ENCODE data around the gene TMEM132D.

Gene TMEM132D

GRCh38 chr12:129903956-129904829 is at the start of gene TMEM132D:
TSS of gene TMEM132D (minus strand) at chr12:129904025.
- peak; percentile 69 for DNase-seq
- H3K27me3 Mint-ChIP-seq (ENCODE audit: low read depth, poor library complexity): peaks cover 85% of the 10 kb centered on the region
- H3K27ac Mint-ChIP-seq: no peak within 1 kb of the TSS
- no peaks in the 10 kb centered on the region for H3K36me3 Mint-ChIP-seq (ENCODE audit: low read depth)
- no peaks in the 10 kb centered on the region for H3K9me3 Mint-ChIP-seq
- H3K4me3 Mint-ChIP-seq: peak within 1 kb of the TSS; percentile 81
- TF ChIP-seq, protein P1, sequence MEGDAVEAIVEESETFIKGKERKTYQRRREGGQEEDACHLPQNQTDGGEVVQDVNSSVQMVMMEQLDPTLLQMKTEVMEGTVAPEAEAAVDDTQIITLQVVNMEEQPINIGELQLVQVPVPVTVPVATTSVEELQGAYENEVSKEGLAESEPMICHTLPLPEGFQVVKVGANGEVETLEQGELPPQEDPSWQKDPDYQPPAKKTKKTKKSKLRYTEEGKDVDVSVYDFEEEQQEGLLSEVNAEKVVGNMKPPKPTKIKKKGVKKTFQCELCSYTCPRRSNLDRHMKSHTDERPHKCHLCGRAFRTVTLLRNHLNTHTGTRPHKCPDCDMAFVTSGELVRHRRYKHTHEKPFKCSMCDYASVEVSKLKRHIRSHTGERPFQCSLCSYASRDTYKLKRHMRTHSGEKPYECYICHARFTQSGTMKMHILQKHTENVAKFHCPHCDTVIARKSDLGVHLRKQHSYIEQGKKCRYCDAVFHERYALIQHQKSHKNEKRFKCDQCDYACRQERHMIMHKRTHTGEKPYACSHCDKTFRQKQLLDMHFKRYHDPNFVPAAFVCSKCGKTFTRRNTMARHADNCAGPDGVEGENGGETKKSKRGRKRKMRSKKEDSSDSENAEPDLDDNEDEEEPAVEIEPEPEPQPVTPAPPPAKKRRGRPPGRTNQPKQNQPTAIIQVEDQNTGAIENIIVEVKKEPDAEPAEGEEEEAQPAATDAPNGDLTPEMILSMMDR (IDR thresholded peaks at IDR 0.05): no peak
- peaks cover 17% of the 10 kb centered on the region for H3K4me1 Mint-ChIP-seq

DNA sequence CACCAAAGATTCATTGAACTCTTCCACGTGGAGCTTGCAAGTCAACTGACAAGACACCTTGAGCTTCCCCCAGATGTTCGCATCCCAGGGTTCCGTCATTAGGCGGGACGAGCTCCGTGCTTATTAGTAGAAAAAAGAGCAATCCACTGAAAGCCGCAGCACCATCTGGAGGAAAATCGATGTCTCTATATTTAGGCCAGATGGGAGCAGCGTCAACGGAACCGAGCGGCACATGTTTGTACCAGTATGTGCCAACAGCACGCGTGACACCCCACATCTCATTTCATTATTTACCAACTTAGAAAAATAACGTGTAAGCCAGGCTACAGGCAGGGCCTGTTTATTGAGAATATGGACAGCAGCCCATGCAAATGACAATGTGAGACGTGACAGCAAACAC is 45.8 kb upstream of the TMEM132D start:
- Mint-ChIP-seq H3K27me3 (ENCODE audit: low read depth, poor library complexity) (peaks cover 16% of the 10 kb centered on the region), H3K9me3 (peaks cover 8% of the 10 kb centered on the region), H3K27ac (no peak overlapping the region), H3K36me3 (ENCODE audit: low read depth) (no peaks in the 10 kb centered on the region), H3K4me1 (no peaks in the 10 kb centered on the region), H3K4me3 (no peak overlapping the region)
- TF ChIP-seq, protein P1 (IDR thresholded peaks at IDR 0.05): no peak
- no peak for DNase-seq

DNA sequence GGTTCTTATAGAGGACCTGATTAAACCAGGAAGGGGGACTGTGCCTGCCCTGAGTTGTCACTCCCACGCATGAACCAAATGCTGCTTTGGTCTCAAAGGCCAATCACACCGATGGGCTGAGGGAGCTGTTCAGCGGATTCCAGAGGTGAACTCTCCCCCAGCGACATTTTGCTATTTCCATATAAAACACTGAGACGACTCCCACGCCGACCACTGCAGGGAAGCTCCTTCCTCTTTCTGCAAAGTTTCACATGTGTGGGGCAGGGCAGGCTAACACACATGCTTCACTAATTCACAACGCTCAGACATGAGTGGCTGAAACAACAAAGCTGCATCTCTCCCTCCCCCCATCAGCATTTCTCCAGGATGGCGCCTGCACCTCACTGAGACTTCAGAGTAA is 37.8 kb upstream of the TMEM132D start:
- TF ChIP-seq, protein P1 (IDR thresholded peaks at IDR 0.05): no peak
- Mint-ChIP-seq H3K36me3 (ENCODE audit: low read depth) (no peaks in the 10 kb centered on the region), H3K4me1 (peaks cover 35% of the 10 kb centered on the region), H3K27me3 (ENCODE audit: low read depth, poor library complexity) (peaks cover 9% of the 10 kb centered on the region), H3K27ac (peak overlapping the region; percentile 5), H3K4me3 (peak overlapping the region; percentile 22), H3K9me3 (peaks cover 10% of the 10 kb centered on the region)
- DNase-seq: peak; percentile 16

GRCh38 chr12:129938089-129938488 is 34.3 kb upstream of the TMEM132D start:
- TF ChIP-seq, protein P1 (IDR thresholded peaks at IDR 0.05): no peak
- DNase-seq: no peak
- Mint-ChIP-seq H3K27ac (no peak overlapping the region), H3K36me3 (ENCODE audit: low read depth) (peaks cover 7% of the 10 kb centered on the region), H3K4me3 (no peak overlapping the region), H3K9me3 (peaks cover 45% of the 10 kb centered on the region), H3K27me3 (ENCODE audit: low read depth, poor library complexity) (peaks cover 6% of the 10 kb centered on the region), H3K4me1 (peaks cover 41% of the 10 kb centered on the region)

DNA sequence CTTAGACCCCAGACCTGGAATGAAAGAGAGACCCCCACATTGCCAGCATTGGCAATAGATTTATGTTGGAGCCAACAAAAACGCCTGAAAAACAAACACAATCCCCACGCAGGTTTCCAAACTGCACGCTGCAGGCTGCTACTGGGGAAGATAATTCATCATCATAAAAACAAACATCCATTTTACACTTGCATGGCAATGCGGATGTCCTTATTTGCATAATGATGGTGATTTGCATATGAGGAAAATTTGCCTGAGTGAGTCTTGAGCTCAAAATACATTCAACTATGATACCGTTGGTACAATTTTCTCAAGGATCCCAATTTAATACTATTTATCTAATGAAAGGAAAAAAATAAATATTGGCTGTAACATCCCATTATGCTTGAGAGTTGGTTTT is 33.6 kb upstream of the TMEM132D start:
- H3K4me1 Mint-ChIP-seq: peaks cover 40% of the 10 kb centered on the region
- H3K4me3 Mint-ChIP-seq: no peak overlapping the region
- no peak for DNase-seq
- no peak overlapping the region for H3K27ac Mint-ChIP-seq
- peaks cover 6% of the 10 kb centered on the region for H3K27me3 Mint-ChIP-seq (ENCODE audit: low read depth, poor library complexity)
- H3K9me3 Mint-ChIP-seq: peaks cover 49% of the 10 kb centered on the region
- H3K36me3 Mint-ChIP-seq (ENCODE audit: low read depth): peaks cover 7% of the 10 kb centered on the region
- TF ChIP-seq, protein P1 (IDR thresholded peaks at IDR 0.05): no peak

- TF ChIP-seq, protein P1 (IDR thresholded peaks at IDR 0.05): no peak
- Mint-ChIP-seq H3K27ac (no peak overlapping the region), H3K27me3 (ENCODE audit: low read depth, poor library complexity) (peaks cover 8% of the 10 kb centered on the region), H3K4me3 (no peak overlapping the region), H3K4me1 (peaks cover 6% of the 10 kb centered on the region), H3K9me3 (peaks cover 10% of the 10 kb centered on the region), H3K36me3 (ENCODE audit: low read depth) (no peaks in the 10 kb centered on the region)
- DNase-seq: no peak
Observed at GRCh38 chr12:129928643-129929042, 24.8 kb upstream of the TMEM132D start.

All from nephron progenitor cell (in vitro differentiated cells).